MCF 10A (cell line): ENCODE measurements around the gene EHBP1. TPM values are rescaled to one million over a fixed set of nuclear protein-coding genes. Genes with fewer than 3 reads are reported as not detected.
A peak's percentile ranks its signal among the peaks of the same experiment; 100 is the strongest.

Experiments
- BruUV-seq: library from RNA; stranded (reverse); fragments of 400-500 nt; replicated peaks from 2 replicates; lab custom pipeline; 2021; lab: Mats Ljungman, UMichigan
- CTCF ChIA-PET: fragments of 300-600 bp; sonication (Branson Sonifier 250); formaldehyde crosslinking; extraction: SDS; loops from one replicate; lab custom pipeline; 2021; ENCODE audit warnings: antibody characterized with exemption, inconsistent platforms; lab: Yijun Ruan, JAX
- POLR2A ChIA-PET: fragments of 300-600, 350-650 bp; sonication (Branson Sonifier 250); formaldehyde crosslinking; extraction: SDS; loops from one replicate; lab custom pipeline; 2020; ENCODE audit warnings: antibody characterized with exemption, inconsistent platforms; lab: Yijun Ruan, JAX
- DNase-seq: peaks from one replicate; pipeline ENCODE4 v3.0.0-alpha.2; 2018; ENCODE audit not compliant: unreplicated experiment
- H3K27ac Mint-ChIP-seq: one replicate; pipeline ENCODE4 v1.8.0; 2022; ENCODE audit warnings: mild to moderate bottlenecking, low read depth, mixed read lengths; ENCODE audit not compliant: unreplicated experiment
- H3K27me3 Mint-ChIP-seq: one replicate; pipeline ENCODE4 v1.8.0; 2022; ENCODE audit warnings: mixed read lengths; ENCODE audit not compliant: insufficient read depth, unreplicated experiment
- H3K36me3 Mint-ChIP-seq: one replicate; pipeline ENCODE4 v1.8.0; 2022; ENCODE audit warnings: mild to moderate bottlenecking, moderate library complexity, mixed read lengths; ENCODE audit not compliant: insufficient read depth, unreplicated experiment
- H3K4me1 Mint-ChIP-seq: one replicate; pipeline ENCODE4 v1.8.0; 2022; ENCODE audit warnings: mixed read lengths; ENCODE audit not compliant: insufficient read depth, unreplicated experiment
- H3K4me3 Mint-ChIP-seq: one replicate; pipeline ENCODE4 v1.8.0; 2022; ENCODE audit warnings: mild to moderate bottlenecking, moderate library complexity, mixed read lengths; ENCODE audit not compliant: unreplicated experiment
- H3K9me3 Mint-ChIP-seq: one replicate; pipeline ENCODE4 v1.8.0; 2022; ENCODE audit warnings: mixed read lengths; ENCODE audit not compliant: unreplicated experiment
- intact Hi-C: fragments of 100-400 bp; cut with micrococcal nuclease; formaldehyde crosslinking; loops from 2 replicates; pipeline ENCODE4 v1.14.1; 2022
- total RNA-seq: library from RNA; stranded (reverse); gene quantifications from 2 replicates; pipeline ENCODE4 v1.2.3, GENCODE V29; 2022
- TF ChIP-seq, protein P1 (sequence below): fragments of 200-600 bp; IDR thresholded peaks from one replicate; pipeline ENCODE4 v1.8.0; 2022; ENCODE audit warnings: antibody characterized with exemption, mild to moderate bottlenecking; ENCODE audit not compliant: unreplicated experiment

The EHBP1 gene
- total RNA-seq, 1 experiment from 2014 or later = 81.2 TPM

DNA sequence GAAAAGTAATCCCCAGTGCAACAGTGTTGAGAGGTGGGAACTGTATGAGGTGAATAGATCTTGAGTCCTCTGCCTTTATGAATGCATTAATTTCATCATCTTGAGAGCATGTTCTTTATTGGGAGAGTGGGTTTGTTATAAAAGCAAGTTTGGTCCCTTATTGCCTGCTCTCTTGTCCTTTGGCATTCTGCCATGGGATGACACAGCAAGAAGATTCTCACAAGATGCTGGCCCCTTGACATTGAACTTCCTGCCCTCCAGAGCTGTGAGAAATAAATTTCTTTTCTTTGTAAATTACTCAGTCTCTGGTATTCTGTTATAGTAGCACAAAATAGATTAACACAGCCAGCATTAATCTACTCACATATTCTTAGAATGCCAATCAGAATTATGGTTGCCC lies 108.6 kb downstream of the EHBP1 start:
- Mint-ChIP-seq H3K27ac (no peak overlapping the region), H3K9me3 (peaks cover 8% of the 10 kb centered on the region), H3K27me3 (no peaks in the 10 kb centered on the region), H3K36me3 (peaks cover 10% of the 10 kb centered on the region), H3K4me3 (no peak overlapping the region), H3K4me1 (peaks cover 15% of the 10 kb centered on the region)
- intact Hi-C loops = no loop called here
- TF ChIP-seq, protein P1, sequence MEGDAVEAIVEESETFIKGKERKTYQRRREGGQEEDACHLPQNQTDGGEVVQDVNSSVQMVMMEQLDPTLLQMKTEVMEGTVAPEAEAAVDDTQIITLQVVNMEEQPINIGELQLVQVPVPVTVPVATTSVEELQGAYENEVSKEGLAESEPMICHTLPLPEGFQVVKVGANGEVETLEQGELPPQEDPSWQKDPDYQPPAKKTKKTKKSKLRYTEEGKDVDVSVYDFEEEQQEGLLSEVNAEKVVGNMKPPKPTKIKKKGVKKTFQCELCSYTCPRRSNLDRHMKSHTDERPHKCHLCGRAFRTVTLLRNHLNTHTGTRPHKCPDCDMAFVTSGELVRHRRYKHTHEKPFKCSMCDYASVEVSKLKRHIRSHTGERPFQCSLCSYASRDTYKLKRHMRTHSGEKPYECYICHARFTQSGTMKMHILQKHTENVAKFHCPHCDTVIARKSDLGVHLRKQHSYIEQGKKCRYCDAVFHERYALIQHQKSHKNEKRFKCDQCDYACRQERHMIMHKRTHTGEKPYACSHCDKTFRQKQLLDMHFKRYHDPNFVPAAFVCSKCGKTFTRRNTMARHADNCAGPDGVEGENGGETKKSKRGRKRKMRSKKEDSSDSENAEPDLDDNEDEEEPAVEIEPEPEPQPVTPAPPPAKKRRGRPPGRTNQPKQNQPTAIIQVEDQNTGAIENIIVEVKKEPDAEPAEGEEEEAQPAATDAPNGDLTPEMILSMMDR = no peak
- CTCF ChIA-PET = interaction anchor here (1.1 kb wide), 1 partner anchor 27 kb away, joined by 4 read pairs; no protein-coding TSS in a partner anchor
- peak; percentile 61 for DNase-seq
- POLR2A ChIA-PET = interaction anchor here (0.6 kb wide), 1 partner anchor 503 kb away, joined by 3 read pairs; no protein-coding TSS in a partner anchor
- no TSS peak for BruUV-seq

- ChIA-PET CTCF (no interaction called here), POLR2A (no interaction called here)
- H3K36me3 Mint-ChIP-seq = peaks cover 10% of the 10 kb centered on the region
- H3K4me1 Mint-ChIP-seq = peaks cover 15% of the 10 kb centered on the region
- no peak overlapping the region for H3K27ac Mint-ChIP-seq
- no peak overlapping the region for H3K4me3 Mint-ChIP-seq
- TF ChIP-seq, protein P1 = no peak
- H3K9me3 Mint-ChIP-seq = peaks cover 8% of the 10 kb centered on the region
- H3K27me3 Mint-ChIP-seq = no peaks in the 10 kb centered on the region
- intact Hi-C loops = no loop called here
- BruUV-seq = no TSS peak
- no peak for DNase-seq
Observed at GRCh38 chr2:62817348-62817747, 111.8 kb downstream of the EHBP1 start.

DNA sequence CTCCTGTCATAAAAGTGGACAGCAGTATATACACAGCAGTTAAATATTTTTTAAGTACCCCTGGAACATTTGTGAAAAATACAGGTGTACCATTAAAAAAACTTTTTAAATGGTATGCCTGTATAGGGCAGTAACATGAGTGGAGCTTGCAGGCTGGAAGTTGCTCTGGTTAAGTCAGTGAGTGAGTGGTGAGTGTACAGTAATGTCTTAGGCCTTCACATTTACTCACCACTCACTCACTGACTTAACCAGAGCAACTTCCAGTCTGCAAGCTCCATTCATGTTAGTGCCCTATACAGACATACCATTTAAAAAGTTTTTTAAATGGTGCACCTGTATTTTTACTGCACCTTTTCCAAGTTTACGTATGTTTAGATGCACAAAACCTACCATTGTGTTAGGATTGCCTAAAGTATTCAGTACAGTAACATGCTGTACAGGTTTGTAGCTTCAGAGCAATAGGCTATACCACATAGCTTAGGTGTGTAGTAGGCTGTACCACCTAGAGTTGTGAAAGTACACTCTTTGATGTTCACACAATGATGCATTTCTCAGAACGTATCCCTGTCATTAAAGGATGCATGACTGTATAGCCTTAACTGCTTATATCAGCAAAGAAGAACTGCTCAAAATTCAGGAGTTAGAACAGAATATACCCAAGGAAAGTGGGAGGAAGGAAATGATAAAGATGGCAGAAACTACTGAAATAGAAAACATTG lies 112.6 kb downstream of the EHBP1 start:
- peaks cover 18% of the 10 kb centered on the region for H3K4me1 Mint-ChIP-seq
- no peak overlapping the region for H3K4me3 Mint-ChIP-seq
- no peak overlapping the region for H3K27ac Mint-ChIP-seq
- TF ChIP-seq, protein P1 = no peak
- no peak for DNase-seq
- no TSS peak for BruUV-seq
- ChIA-PET POLR2A (interaction anchor here (0.6 to 0.9 kb wide), 2 partner anchors 27 to 49 kb away, joined by 3 to 4 read pairs; no protein-coding TSS in a partner anchor), CTCF (no interaction called here)
- H3K36me3 Mint-ChIP-seq = peaks cover 10% of the 10 kb centered on the region
- intact Hi-C loops = no loop called here
- H3K9me3 Mint-ChIP-seq = peaks cover 8% of the 10 kb centered on the region
- no peaks in the 10 kb centered on the region for H3K27me3 Mint-ChIP-seq

DNA sequence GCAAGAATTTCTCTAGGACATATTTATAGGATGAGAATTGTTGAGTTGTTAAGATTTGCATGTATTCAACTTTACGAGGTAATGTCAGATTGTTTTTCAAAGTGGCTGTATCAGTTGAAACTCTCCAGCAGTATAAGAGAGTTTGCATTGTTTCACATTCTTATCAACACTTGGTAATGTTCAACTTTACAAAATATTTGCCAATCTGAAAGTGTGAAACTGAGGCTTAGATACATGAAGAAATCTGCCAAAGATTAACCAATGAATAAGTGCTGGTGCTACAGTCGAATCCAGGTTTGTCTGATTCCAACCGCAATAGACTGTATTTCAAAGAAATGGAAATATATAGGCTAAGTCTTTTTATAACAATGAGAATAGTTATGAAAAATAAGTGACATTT lies 117.0 kb downstream of the EHBP1 start:
- intact Hi-C loops = no loop called here
- BruUV-seq = no TSS peak
- no peak for DNase-seq
- TF ChIP-seq, protein P1 = no peak
- Mint-ChIP-seq H3K4me3 (no peak overlapping the region), H3K4me1 (peaks cover 20% of the 10 kb centered on the region), H3K9me3 (peaks cover under 1% of the 10 kb centered on the region), H3K27me3 (no peaks in the 10 kb centered on the region), H3K36me3 (peaks cover under 1% of the 10 kb centered on the region), H3K27ac (no peak overlapping the region)
- POLR2A ChIA-PET = no interaction called here
- CTCF ChIA-PET = no interaction called here
